HFFc6 (cell line): ENCODE measurements around the gene C15orf62. TPM values are rescaled to one million over a fixed set of nuclear protein-coding genes. Genes with fewer than 3 reads are reported as not detected.

Experiments used
- DNase-seq: peaks from one replicate; pipeline ENCODE4 v3.0.0-alpha.2; 2018
- H3K27ac Mint-ChIP-seq: 2 replicates; pipeline ENCODE4 v1.8.0; 2020; ENCODE audit warnings: mild to moderate bottlenecking, mixed read lengths
- H3K27me3 Mint-ChIP-seq: 2 replicates; pipeline ENCODE4 v1.8.0; 2021; ENCODE audit warnings: mild to moderate bottlenecking, moderate library complexity, mixed read lengths; ENCODE audit not compliant: insufficient read depth
- H3K36me3 Mint-ChIP-seq: 2 replicates; pipeline ENCODE4 v1.8.0; 2021; ENCODE audit warnings: low read depth, mixed read lengths
- H3K4me1 Mint-ChIP-seq: 2 replicates; pipeline ENCODE4 v1.8.0; 2020; ENCODE audit warnings: low read depth, mixed read lengths
- H3K4me3 Mint-ChIP-seq: 2 replicates; pipeline ENCODE4 v1.8.0; 2020; ENCODE audit warnings: mild to moderate bottlenecking, moderate library complexity, mixed read lengths
- H3K9me3 Mint-ChIP-seq: 2 replicates; pipeline ENCODE4 v1.8.0; 2020; ENCODE audit warnings: mild to moderate bottlenecking, mixed read lengths
- CTCF ChIP-seq: fragments of 200-600 bp; sonication (generic); IDR thresholded peaks from 2 replicates; pipeline ENCODE4 v1.5.0; 2021; ENCODE audit warnings: antibody characterized with exemption, mild to moderate bottlenecking
- total RNA-seq, 6 experiments: library from RNA; stranded (reverse); fragmentation: NEBNext Ultra II Directional; extraction: Animal tissue kit (Norgen Biotek cat#: 25700); gene quantifications; 2 replicates in 1 of 6; 3 replicates in 5 of 6; pipeline ENCODE4 v1.2.3, GENCODE V29; 2021

Gene C15orf62
- total RNA-seq, 6 experiments from 2014 or later, result 0.14 to 0.20 TPM; not detected in 4

GRCh38 chr15:40785814-40786213 is 16.0 kb downstream of the C15orf62 start:
- Mint-ChIP-seq H3K4me3 (no peak overlapping the region), H3K4me1 (peaks cover 18% of the 10 kb centered on the region), H3K36me3 (no peaks in the 10 kb centered on the region), H3K9me3 (no peaks in the 10 kb centered on the region), H3K27ac (no peak overlapping the region; the same call in 1 of the 2 replicates), H3K27me3 (no peaks in the 10 kb centered on the region)
- TF ChIP-seq CTCF, result no peak
- DNase-seq, result no peak

DNA sequence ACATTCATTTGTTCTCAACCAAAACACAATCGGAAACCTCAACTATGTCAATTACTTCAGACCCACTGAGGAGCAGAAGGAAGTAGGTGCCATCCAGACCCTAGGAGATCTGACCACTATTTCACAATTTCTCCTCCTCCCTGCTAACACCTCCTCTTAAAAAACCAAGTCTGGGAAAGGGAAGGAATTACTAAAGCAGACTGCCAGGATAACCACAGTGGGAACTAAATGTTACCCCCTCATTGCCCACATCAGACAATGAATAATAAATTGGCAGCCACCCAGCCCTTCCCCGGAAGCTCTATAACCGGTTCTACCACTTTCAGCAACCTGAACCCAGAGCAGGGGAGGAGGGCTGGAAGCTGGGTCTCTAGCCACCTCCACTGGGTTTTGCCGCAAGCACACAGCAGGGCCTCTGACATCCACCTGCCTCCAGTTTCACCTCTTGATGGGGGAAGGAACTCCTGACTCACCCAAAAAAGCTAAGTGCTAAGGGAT is 17.6 kb downstream of the C15orf62 start:
- peak; percentile 27 for DNase-seq
- no peaks in the 10 kb centered on the region for H3K9me3 Mint-ChIP-seq
- 0 out of 2 replicates have a peak, but pooled peaks cover 4% of the 10 kb centered on the region for H3K36me3 Mint-ChIP-seq
- no peaks in the 10 kb centered on the region for H3K27me3 Mint-ChIP-seq
- no peak overlapping the region for H3K4me3 Mint-ChIP-seq
- peaks cover 23% of the 10 kb centered on the region for H3K4me1 Mint-ChIP-seq
- H3K27ac Mint-ChIP-seq, result peak overlapping the region; percentile 32; the same call in 1 of the 2 replicates
- no peak for TF ChIP-seq CTCF

DNA sequence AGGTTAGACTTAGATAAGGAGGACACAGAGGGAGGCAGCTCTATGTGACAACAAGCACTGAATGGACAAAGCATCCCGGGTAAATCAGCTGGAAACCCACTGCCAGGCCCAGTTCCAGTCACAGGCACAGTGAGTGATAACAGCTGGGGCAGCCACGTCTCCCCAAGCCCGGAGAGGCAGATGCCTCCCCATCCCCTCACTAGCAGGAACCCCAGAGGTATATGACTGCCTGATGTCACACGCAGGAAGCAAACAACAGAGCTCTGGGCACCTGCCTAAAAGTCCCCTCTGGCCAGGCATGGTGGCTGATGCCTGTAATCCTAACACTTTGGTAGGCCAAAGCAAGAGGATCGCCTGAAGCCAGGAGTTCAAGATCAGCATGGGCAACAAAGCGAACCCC is 18.2 kb downstream of the C15orf62 start:
- H3K4me1 Mint-ChIP-seq, result peaks cover 29% of the 10 kb centered on the region
- no peak for TF ChIP-seq CTCF
- no peak overlapping the region for H3K27ac Mint-ChIP-seq
- no peak overlapping the region for H3K4me3 Mint-ChIP-seq
- peaks cover 6% of the 10 kb centered on the region for H3K36me3 Mint-ChIP-seq
- no peak for DNase-seq
- H3K27me3 Mint-ChIP-seq, result no peaks in the 10 kb centered on the region
- no peaks in the 10 kb centered on the region for H3K9me3 Mint-ChIP-seq

- DNase-seq, result no peak
- H3K36me3 Mint-ChIP-seq, result peaks cover 10% of the 10 kb centered on the region
- no peak overlapping the region for H3K4me3 Mint-ChIP-seq
- H3K27me3 Mint-ChIP-seq, result no peaks in the 10 kb centered on the region
- no peak overlapping the region for H3K27ac Mint-ChIP-seq
- H3K4me1 Mint-ChIP-seq, result peaks cover 40% of the 10 kb centered on the region
- no peaks in the 10 kb centered on the region for H3K9me3 Mint-ChIP-seq
- TF ChIP-seq CTCF, result no peak
These were observed 19.3 kb downstream of the C15orf62 start for GRCh38 chr15:40789119-40789518.

DNA sequence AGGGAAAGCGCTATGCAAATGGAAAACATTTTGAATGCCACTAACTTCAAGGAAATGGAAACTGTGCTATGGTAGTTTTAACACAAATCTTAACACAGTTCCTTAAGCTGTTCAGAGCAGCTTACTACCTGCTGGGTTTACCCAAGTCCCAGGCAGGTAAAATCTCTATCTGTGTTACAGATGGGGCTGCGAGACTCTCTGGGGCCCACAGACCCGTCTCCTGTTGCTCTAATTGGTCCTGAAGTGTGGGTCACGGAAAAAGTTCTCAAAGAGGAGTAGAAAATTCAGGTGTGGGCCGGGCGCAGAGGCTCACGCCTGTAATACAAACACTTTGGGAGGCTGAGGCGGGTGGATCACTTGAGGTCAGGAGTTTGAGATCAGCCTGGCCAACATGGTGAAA is 20.2 kb downstream of the C15orf62 start:
- Mint-ChIP-seq H3K36me3 (peaks cover 10% of the 10 kb centered on the region), H3K27me3 (no peaks in the 10 kb centered on the region), H3K27ac (no peak overlapping the region), H3K4me3 (no peak overlapping the region), H3K9me3 (no peaks in the 10 kb centered on the region), H3K4me1 (peaks cover 41% of the 10 kb centered on the region)
- no peak for DNase-seq
- TF ChIP-seq CTCF, result no peak

DNA sequence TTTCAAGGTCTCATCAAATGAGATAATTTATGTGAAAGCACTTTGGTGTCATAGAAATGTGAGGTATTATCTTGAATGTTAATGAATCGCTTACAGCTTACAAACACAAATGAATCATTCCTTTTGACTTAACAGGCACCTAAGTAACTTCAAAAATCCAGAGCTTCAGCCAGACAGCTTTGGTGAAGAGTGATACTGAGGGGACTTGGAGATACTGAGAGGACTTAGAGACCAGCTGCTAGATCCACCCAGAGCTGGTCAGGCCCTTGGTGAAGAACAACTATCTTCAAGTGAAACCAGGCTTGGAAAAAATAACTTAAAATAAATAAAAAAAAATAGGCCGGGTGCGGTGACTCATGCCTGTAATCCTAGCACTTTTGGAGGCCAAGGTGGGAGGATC is 20.9 kb downstream of the C15orf62 start:
- Mint-ChIP-seq H3K9me3 (no peaks in the 10 kb centered on the region), H3K4me1 (peaks cover 41% of the 10 kb centered on the region), H3K27me3 (no peaks in the 10 kb centered on the region), H3K4me3 (no peak overlapping the region), H3K27ac (peak overlapping the region; percentile 62), H3K36me3 (peaks cover 10% of the 10 kb centered on the region)
- no peak for TF ChIP-seq CTCF
- DNase-seq, result peak; percentile 4
